ENCODE data around the gene GALK1. TPM values are rescaled to one million over a fixed set of nuclear protein-coding genes. Genes with fewer than 3 reads are reported as not detected.

GALK1 gene
- 76.1 and 88.5 TPM in 2 replicates for total RNA-seq

DNA sequence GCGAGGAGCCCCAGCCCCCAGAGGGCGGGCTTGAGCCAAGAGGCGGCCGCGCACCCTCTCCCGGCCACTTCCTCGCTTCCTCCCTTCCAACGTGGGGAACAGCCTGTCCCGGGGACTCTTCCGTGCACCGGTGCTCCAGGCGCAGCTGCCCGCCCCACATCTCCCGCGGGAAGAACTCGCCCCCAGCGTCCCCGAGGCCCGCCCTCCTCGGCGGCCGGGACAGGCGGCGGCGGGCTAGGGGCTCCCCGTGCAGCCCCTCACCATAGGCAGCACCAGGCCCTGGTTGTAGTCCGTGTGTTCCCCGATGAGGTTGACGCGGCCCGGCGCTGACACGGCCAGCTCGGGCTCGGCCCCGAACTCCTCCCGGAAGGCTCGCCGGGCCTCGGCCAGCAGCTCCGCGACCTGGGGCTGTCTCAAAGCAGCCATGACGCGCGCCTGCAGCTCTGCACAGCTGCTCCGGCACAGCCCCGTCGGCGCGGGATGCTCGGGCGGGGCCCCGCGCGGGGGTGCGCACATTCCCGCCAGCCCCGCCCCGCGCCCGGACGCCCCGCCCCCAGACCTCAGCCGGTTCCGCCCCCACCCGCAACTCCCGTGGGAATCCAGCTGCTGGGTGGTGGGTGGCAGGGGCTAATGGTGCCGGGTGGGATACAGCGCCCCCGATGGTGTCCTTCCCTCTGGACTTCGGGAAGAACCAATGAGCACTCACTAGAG lies at the start of gene GALK1:
TSS of gene GALK1 (minus strand) at position 482 of the 711 bp plus-strand sequence. CDS start at position 426, 56 bp downstream.

DNA sequence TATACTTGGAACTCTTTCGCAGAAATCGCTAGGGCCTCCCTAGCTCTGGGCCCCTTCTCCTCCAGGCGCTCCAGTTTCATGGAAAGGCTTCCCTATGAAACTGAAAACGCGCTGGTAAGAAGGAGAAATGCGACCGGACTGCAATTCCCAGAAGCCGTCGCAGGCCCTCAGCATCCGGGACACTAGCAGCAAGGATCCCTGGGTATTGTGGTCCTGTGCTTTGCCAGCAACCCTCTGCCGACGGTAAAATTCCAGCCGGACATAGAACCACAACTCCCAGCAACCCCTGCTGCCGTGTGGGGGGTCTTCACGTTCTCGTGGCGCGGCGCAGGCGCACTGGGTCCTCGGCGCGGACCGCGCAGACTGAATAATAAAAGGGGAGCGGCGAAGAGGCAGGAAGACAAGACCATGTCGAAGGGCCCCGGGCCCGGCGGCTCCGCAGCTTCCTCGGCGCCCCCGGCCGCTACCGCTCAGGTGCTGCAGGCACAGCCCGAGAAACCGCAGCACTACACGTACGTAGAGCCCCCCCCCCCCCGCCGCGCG lies 19.6 kb upstream of the GALK1 start, which contains the start of gene UNK:
TSS of gene UNK (plus strand) at position 334 of the 543 bp plus-strand sequence. CDS start at position 409, 75 bp downstream.

GRCh38 chr17:75720656-75721462 lies 44.1 kb downstream of the GALK1 start, which contains the start of gene ITGB4:
TSS of gene ITGB4 (plus strand) at chr17:75721459. CDS start at chr17:75724704, 3,245 bp downstream.

Other genes with a start within 250 kb of the GALK1 start
- 8.6 and 9.9 TPM in 2 replicates for gene CASKIN2, start 249.7 kb downstream of the GALK1 start, total RNA-seq
- 9.4 and 10.3 TPM in 2 replicates for gene TSEN54, start 248.7 kb downstream of the GALK1 start, total RNA-seq
- 10.5 and 15.0 TPM in 2 replicates for gene LLGL2, start 239.5 kb downstream of the GALK1 start, total RNA-seq
- 10.7 and 13.9 TPM in 2 replicates for gene MYO15B, start 177.4 kb downstream of the GALK1 start, total RNA-seq
- 0.09 and 0.11 TPM in 2 replicates for gene SMIM5, start 131.8 kb downstream of the GALK1 start, total RNA-seq
- gene RECQL5, start 98.0 kb downstream of the GALK1 start, total RNA-seq, result 11.0 and 11.2 TPM in 2 replicates
- 41.2 and 49.5 TPM in 2 replicates for gene SAP30BP, start 97.9 kb downstream of the GALK1 start, total RNA-seq
- gene ITGB4, start 43.7 kb downstream of the GALK1 start, total RNA-seq, result 25.7 and 65.7 TPM in 2 replicates
- gene UNK, start 19.6 kb upstream of the GALK1 start, total RNA-seq, result 7.3 and 11.2 TPM in 2 replicates
- 2.5 and 7.9 TPM in 2 replicates for gene UNC13D, start 79.2 kb upstream of the GALK1 start, total RNA-seq
- 23.1 and 37.1 TPM in 2 replicates for gene WBP2, start 90.1 kb upstream of the GALK1 start, total RNA-seq
- gene TRIM47, start 113.4 kb upstream of the GALK1 start, total RNA-seq, result 37.6 and 61.4 TPM in 2 replicates
- gene TRIM65, start 131.8 kb upstream of the GALK1 start, total RNA-seq, result 19.3 and 24.2 TPM in 2 replicates
- 26.8 and 28.9 TPM in 2 replicates for gene MRPL38, start 139.7 kb upstream of the GALK1 start, total RNA-seq
- 2.6 and 2.9 TPM in 2 replicates for gene FBF1, start 175.8 kb upstream of the GALK1 start, total RNA-seq
- gene ACOX1, start 214.0 kb upstream of the GALK1 start, total RNA-seq, result 43.6 and 43.8 TPM in 2 replicates
- gene TEN1, start 214.0 kb upstream of the GALK1 start, total RNA-seq, result 26.5 and 30.8 TPM in 2 replicates
- gene CDK3, start 235.7 kb upstream of the GALK1 start, total RNA-seq, result 0.65 and 0.95 TPM in 2 replicates